Left ventricle myocardium inferior (tissue), 1 donor: ENCODE results near the gene HNRNPA3. TPM values are rescaled to one million over a fixed set of nuclear protein-coding genes. Genes with fewer than 3 reads are reported as not detected.
A peak's percentile ranks its signal among the peaks of the same experiment; 100 is the strongest.

Source experiments
- DNase-seq: peaks from one replicate; pipeline ENCODE4 v3.0.0-alpha.2; 2020
- H3K27ac ChIP-seq: fragments of 200-600 bp; replicated peaks from 2 replicates; pipeline ENCODE4 v1.8.0; 2021
- H3K27me3 ChIP-seq: fragments of 200-600 bp; 2 replicates; pipeline ENCODE4 v1.8.0; 2021; ENCODE audit warnings: low read depth
- H3K36me3 ChIP-seq: fragments of 200-600 bp; 2 replicates; pipeline ENCODE4 v1.8.0; 2021
- H3K4me1 ChIP-seq: fragments of 200-600 bp; 2 replicates; pipeline ENCODE4 v1.8.0; 2021
- H3K4me3 ChIP-seq: fragments of 200-600 bp; 2 replicates; pipeline ENCODE4 v1.8.0; 2021; ENCODE audit warnings: mild to moderate bottlenecking, moderate library complexity
- H3K9me3 ChIP-seq: fragments of 200-600 bp; replicated peaks from 2 replicates; pipeline ENCODE4 v1.8.0; 2021
- CTCF ChIP-seq: fragments of 200-600 bp; IDR thresholded peaks from 2 replicates; pipeline ENCODE4 v1.8.0; 2021; ENCODE audit warnings: antibody characterized with exemption, mild to moderate bottlenecking, borderline replicate concordance
- intact Hi-C: fragments of 100-400 bp; cut with micrococcal nuclease; formaldehyde crosslinking; loops from one replicate; pipeline ENCODE4 v1.11.0; 2022
- total RNA-seq: library from RNA; stranded (reverse); fragmentation: NEBNext Ultra II Directional; extraction: Animal tissue kit (Norgen Biotek cat#: 25700); gene quantifications from one replicate; pipeline ENCODE4 v1.2.1, GENCODE V29; 2021
- donor health status: DM: no; HTN: yes; CAD: no; lungs with severe emphysema.

HNRNPA3 gene
- total RNA-seq, 1 donor from 2014 or later: 73.2 TPM

- intact Hi-C loops: no loop called here
- peak overlapping the region; percentile 20 for H3K27ac ChIP-seq
- no peak for TF ChIP-seq CTCF
Observed at GRCh38 chr2:177255227-177255601, 42.6 kb downstream of the HNRNPA3 start.

GRCh38 chr2:177256026-177256425 is 43.4 kb downstream of the HNRNPA3 start:
- intact Hi-C loops: no loop called here
- H3K9me3 ChIP-seq: peaks cover 3% of the 10 kb centered on the region
- peak overlapping the region; percentile 20 for H3K27ac ChIP-seq
- peaks cover 100% of the 10 kb centered on the region for H3K4me1 ChIP-seq
- H3K27me3 ChIP-seq: no peaks in the 10 kb centered on the region
- DNase-seq: no peak
- no peaks in the 10 kb centered on the region for H3K36me3 ChIP-seq
- no peak for TF ChIP-seq CTCF
- no peak overlapping the region for H3K4me3 ChIP-seq

More at GRCh38 chr2:177255227-177255601, 42.6 kb downstream of the HNRNPA3 start:
- Histone ChIP-seq H3K36me3 (no peaks in the 10 kb centered on the region), H3K4me3 (peak overlapping the region; percentile 7), H3K9me3 (peaks cover 3% of the 10 kb centered on the region), H3K4me1 (peaks cover 100% of the 10 kb centered on the region), H3K27me3 (no peaks in the 10 kb centered on the region)
- no peak for DNase-seq

- no peak for DNase-seq
- Histone ChIP-seq H3K27me3 (no peaks in the 10 kb centered on the region), H3K36me3 (no peaks in the 10 kb centered on the region), H3K9me3 (peaks cover 3% of the 10 kb centered on the region), H3K4me3 (peak overlapping the region; percentile 27), H3K27ac (peak overlapping the region; percentile 16), H3K4me1 (peaks cover 100% of the 10 kb centered on the region)
- TF ChIP-seq CTCF: no peak
- intact Hi-C loops: no loop called here
Observed at GRCh38 chr2:177256695-177257094, 44.1 kb downstream of the HNRNPA3 start.

GRCh38 chr2:177257471-177257870 is 44.9 kb downstream of the HNRNPA3 start:
- H3K36me3 ChIP-seq: no peaks in the 10 kb centered on the region
- intact Hi-C loops: no loop called here
- peaks cover 100% of the 10 kb centered on the region for H3K4me1 ChIP-seq
- H3K4me3 ChIP-seq: peak overlapping the region; percentile 27
- peaks cover 3% of the 10 kb centered on the region for H3K9me3 ChIP-seq
- TF ChIP-seq CTCF: no peak
- no peaks in the 10 kb centered on the region for H3K27me3 ChIP-seq
- peak overlapping the region; percentile 16 for H3K27ac ChIP-seq
- DNase-seq: no peak

- Histone ChIP-seq H3K4me3 (no peak overlapping the region), H3K36me3 (no peaks in the 10 kb centered on the region), H3K27ac (peak overlapping the region; percentile 16), H3K9me3 (peaks cover 3% of the 10 kb centered on the region), H3K27me3 (no peaks in the 10 kb centered on the region), H3K4me1 (peaks cover 100% of the 10 kb centered on the region)
- no peak for DNase-seq
- intact Hi-C loops: no loop called here
- no peak for TF ChIP-seq CTCF
Observed at GRCh38 chr2:177258059-177258458, 45.5 kb downstream of the HNRNPA3 start.
